Cardiac fibroblast (primary cell): ENCODE results near the gene RBPJL.

ENCODE experiments used
- DNase-seq, 2 donors: peaks; one replicate each; pipeline versions ENCODE4 v3.0.0 to v3.0.0-alpha.2; 2010; ENCODE audit warnings: low read depth in 2 of 2
- H3K4me3 ChIP-seq, 2 donors: replicated peaks in 1 of 2; 1 replicate in 1 of 2; 2 replicates in 1 of 2; pipeline ENCODE4 v1.5.1; 2011; ENCODE audit warnings: low read depth in 2 of 2, low read length in 2 of 2, mild to moderate bottlenecking in 2 of 2, moderate library complexity in 1 of 2
- CTCF ChIP-seq: IDR thresholded peaks from one replicate; pipeline ENCODE4 v1.5.1; 2011; ENCODE audit warnings: low read depth, mild to moderate bottlenecking, low read length, inconsistent platforms

The RBPJL gene

GRCh38 chr20:45291526-45291925 is 15.1 kb upstream of the RBPJL start:
- DNase-seq: no peak
- no peak for TF ChIP-seq CTCF
- no peak overlapping the region for H3K4me3 ChIP-seq

- no peak for TF ChIP-seq CTCF
- no peak for DNase-seq
- no peak overlapping the region for H3K4me3 ChIP-seq
Measured at GRCh38 chr20:45292343-45292742, 14.3 kb upstream of the RBPJL start.

- DNase-seq: peak; percentile 72 to 73
- peak overlapping the region; percentile 44 to 49 for H3K4me3 ChIP-seq
- peak; percentile 99 for TF ChIP-seq CTCF
Measured at GRCh38 chr20:45293041-45294002, 13.3 kb upstream of the RBPJL start.

GRCh38 chr20:45294003-45294368 is 12.7 kb upstream of the RBPJL start:
- DNase-seq: no peak
- peak overlapping the region in 1 of 2 donors; percentile 44 for H3K4me3 ChIP-seq
- TF ChIP-seq CTCF: no peak

GRCh38 chr20:45294659-45295058 is 12.0 kb upstream of the RBPJL start:
- DNase-seq: no peak
- no peak for TF ChIP-seq CTCF
- no peak overlapping the region for H3K4me3 ChIP-seq

- no peak for TF ChIP-seq CTCF
- no peak overlapping the region for H3K4me3 ChIP-seq
- DNase-seq: no peak
Measured at GRCh38 chr20:45297786-45298497, 8.7 kb upstream of the RBPJL start.
